HG03457 (cell line): ENCODE measurements around the gene NID1.
"Not testable (repeated sequence)": the region's sequence is repeated elsewhere in the genome, so short reads cannot be mapped to it uniquely, and the experiment has no call there.

ENCODE experiments used
- ATAC-seq: cut with Tn5 transposase; IDR thresholded peaks from one replicate; pipeline ENCODE4 v1.9.1; 2021; ENCODE audit warnings: moderate number of reproducible peaks; ENCODE audit not compliant: unreplicated experiment

Gene NID1

DNA sequence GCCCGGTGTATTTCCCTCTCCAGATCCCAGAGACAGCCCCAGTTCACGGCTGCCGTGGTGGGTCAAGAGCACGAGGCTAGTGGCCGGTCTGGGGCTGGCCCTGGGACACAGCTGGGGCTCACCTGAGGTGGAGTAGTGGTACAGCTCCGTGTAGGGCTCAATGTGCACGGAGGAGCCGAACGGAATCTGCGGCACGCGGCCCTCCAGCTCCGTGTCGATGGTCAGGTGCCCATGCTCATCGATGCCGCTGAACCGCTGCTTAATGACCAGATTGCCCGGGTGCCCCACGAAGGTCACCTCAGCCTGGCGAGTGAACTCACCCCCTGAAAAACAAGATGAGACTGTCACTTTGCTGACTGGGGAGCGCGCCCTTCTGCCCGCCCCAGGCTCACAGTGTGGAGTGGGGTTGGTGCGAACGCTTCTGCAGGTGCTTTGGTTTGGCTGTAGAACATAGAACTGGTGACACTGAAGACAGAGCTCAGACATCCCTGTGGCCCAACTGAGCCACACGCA, 35.4 kb downstream of the NID1 start:
- no peak for ATAC-seq

DNA sequence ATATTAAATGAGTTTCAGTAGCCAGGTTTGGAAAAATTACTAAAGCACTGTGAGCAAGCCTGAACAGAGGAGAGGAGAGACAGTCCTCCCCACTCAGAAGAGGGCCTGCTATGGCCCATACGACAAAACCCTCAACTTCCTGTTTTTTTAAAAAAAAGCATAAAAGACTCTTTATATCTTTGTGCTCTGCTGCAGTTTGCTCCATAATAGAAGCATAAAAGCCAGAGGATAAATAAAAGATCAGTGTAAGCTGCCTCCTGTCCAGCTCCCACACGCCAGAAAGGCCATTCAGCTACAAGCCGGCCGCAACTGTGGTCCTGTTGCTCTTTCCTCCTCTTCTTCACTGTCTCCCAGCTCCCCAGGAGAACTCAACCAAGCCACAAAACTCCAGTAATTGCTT, 37.8 kb downstream of the NID1 start:
- ATAC-seq: no peak

- no peak for ATAC-seq
Measured at GRCh38 chr1:236025836-236026235, 39.1 kb downstream of the NID1 start.

DNA sequence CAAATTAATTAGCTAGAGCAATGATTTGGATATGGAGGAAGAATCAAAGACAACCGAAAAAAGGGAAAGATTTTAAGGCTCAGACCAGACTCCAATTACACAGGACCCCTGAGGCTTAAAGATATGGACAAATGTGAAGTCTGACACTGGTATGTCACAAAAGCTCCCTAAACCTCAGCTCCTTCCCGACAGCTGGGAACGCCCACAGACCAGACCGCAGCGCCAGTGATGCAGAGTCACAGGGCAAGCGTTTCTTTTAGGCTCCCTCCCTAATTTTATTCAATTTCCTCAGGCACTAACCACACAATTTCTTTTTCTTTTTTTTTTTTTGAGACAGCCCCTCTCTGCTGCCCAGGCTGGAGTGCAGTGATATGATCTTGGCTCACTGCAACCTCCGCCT, 40.2 kb downstream of the NID1 start:
- no peak for ATAC-seq

DNA sequence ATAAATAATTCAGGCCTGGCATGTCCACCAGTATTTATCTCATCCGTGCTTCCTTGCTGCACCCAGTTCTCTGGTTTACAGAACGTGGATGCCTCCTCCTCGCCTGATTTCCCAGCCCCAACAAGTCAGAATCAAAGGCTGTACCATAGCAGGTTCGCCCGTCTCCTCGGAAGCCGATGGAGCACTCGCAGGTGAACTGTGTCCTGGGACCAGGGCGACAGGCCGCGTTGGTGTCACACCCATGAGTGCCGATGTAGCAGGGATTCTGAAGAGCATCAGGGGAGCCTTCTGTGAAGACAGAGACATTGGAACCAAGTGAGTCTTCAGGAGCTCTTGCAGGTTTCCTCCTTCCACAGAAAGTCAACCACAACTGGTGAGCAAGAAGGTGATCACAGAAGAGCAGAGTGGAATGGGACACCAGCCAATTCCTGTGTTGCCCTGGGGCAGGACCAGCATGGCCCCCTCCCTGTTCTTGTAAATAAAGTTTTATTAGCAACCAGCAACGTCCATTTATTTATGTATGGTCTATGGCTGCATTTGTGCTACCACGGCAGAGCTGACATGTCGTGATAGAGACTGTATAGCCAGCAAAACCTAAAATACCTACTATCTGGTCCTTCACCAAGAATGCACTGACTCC, 40.8 kb downstream of the NID1 start:
- ATAC-seq: no peak

DNA sequence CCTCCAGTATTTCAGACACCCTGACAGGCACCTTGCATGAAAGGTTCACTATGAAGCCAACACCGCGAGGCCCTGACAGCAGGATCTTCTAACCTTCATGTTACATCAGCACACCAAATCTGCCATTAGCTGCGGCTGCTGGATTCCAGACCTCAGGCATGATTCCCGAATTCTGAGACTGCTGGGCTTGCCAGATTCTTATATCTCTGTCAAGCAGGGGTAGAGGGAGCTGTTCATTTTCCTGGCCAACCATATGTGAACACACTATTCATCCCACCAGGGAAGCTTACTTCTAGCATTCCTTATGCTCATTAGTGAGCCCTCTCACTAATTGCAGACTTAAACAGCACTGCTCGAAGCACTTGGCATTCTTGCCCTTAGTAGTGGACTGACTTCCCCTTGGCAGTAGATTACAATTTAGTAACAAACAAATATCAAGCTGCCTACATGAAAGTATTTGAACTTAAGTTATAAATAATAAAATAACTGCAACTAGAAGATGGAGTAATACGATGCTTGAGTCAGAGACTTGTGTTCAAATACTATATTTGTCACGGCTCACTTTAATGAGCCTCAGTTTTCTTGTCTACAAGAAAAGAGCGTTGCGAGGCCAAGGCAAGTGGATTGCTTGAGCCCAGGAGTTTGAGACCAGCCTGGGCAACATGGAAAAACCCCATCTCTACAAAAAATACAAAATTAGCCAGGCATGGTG, 43.3 kb downstream of the NID1 start:
- no peak for ATAC-seq

DNA sequence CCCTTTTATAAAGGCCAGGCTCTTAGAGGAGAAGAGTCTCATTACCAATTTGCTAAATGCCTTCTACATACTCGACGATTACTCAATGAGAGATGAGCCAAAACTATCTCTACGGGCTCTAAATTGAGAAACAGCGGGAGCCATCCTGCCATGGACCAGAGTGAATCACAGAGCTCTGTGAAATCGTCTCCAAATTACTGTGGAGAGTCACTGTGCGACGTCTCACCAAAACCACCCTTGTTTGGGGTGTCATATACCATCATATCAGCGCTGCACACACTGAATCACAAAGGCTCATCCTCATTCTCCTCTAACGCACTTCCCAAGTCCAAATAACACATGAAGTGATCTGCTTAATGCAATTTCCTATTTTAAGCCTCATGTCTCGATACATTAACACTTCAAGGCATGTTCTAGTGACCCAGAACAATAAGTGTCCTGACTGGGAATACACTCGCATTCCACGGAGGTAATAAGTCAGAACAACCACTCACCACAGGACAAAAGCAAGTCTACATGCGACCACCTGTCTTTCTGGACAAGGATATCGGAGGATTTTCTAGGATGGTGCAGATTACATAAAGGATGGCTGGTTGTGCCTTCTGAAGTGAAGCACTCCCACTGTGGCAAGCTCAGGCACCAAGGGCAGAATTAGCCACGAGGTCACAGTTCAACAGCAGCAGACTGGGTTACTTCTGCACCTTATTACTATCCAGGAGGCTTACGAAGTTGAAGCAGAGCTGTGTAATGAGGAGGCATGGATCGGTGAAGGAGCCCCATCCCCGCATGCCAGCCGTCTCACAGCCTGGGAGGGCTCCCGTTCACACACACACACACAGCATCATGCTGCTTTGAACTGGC, 44.3 kb downstream of the NID1 start:
- ATAC-seq: no peak

DNA sequence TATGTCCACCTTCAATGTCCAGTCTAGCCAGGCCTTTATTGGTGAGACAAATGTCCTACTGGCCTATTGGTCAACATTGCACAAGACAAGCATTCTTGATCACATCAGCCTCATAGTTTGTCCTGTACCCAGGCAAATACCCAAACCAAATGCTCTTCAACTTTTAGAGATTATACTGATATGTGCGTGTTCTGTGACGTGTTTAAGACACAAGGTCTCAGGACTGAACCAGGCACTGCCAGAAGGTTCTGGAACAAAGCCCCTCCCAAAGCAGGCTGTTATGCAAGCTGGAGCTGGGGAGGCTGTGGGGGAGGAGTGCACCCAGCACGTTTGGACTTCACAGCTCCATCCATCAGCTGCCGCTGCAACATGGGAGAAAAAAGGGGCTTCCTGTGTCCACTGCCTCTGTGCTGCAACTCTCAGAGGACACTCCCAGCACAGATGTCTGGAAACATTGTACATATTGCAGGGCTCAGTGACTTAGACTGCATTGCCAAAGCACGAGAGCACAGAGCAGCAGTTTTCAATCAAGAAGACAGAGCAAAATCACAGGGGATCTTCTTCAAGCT, 45.9 kb downstream of the NID1 start:
- ATAC-seq: no peak

- no peak for ATAC-seq
Measured at GRCh38 chr1:236016782-236017400, 48.0 kb downstream of the NID1 start.

DNA sequence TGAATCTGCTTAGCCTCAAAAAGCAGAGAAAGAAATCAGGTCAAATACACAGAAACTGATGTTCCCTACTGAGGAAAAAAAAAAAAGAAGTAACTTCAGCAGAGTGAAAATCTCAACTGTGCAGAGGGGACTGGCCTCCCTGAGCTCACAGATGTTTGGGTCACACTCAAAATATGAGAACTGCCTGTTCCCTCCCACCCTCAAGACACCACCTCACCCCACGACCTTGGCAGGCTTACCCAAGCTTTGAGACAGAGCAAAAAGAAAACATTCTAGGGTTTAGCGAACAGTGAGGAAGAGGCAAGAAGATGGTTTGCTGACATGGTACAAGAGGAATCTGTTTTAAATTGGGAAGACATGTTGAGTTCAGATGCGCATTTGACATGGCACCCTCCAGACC, 48.8 kb downstream of the NID1 start:
- no peak for ATAC-seq

DNA sequence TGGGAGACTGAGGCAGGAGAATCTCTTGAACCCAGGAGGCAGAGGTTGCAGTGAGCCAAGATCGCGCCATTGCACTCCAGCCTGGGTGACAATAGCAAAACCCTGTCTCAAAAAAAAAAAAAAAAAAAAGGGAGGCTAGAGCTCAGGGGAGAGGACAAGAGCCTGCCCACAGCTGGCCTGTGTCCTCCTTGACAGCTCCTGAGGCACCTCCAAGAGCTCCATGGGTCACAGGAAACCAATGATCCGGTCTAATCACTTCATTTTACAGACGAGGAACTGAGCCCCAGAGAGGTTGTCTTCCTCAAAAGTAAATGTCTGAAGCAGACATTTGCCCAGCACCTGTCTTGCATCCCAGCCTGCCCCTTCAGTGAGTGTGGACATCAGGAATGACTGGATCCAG, 49.4 kb downstream of the NID1 start:
- no peak for ATAC-seq

DNA sequence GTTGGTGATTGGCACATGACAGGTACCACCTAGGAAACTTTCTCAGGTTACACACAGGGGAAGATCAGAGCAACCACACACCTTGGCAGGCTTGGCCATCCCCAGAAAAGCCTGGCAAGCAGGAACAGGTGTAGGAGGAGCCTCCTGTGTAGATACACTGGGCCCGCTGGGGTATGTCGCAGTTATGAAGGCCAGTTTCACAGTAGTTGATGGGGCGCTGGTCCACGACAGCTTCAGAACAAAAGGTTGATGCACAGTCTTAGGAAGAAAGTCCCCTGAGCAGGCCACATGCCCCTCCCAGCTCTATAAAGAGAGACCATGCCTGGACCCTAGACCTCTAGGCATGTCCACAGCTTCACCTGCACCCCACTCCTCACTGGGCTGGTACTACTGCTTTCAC, 51.6 kb downstream of the NID1 start:
- no peak for ATAC-seq

GRCh38 chr1:236011641-236012040, 53.2 kb downstream of the NID1 start:
- ATAC-seq: no peak

- ATAC-seq: no peak
Measured at GRCh38 chr1:236010443-236010842, 54.4 kb downstream of the NID1 start.

DNA sequence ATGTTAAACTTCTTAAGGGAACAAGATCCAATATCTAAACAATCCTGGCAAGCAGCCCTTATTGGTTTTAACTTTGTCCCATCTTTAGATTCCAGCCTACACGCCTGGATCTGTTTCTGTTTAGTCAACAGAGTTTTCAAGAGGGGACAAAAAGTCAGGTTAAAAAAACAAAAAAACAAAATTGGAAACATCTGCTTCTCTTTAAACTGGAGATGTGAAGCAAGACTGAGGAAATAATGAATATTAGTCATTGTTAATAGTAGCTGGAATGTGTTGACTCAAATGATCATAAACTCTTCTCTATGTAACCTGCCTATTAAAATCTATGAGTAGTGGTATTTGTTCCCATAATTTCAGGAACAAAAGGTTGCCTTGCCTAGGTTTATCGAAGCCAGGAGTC, 55.0 kb downstream of the NID1 start:
- ATAC-seq: no peak

DNA sequence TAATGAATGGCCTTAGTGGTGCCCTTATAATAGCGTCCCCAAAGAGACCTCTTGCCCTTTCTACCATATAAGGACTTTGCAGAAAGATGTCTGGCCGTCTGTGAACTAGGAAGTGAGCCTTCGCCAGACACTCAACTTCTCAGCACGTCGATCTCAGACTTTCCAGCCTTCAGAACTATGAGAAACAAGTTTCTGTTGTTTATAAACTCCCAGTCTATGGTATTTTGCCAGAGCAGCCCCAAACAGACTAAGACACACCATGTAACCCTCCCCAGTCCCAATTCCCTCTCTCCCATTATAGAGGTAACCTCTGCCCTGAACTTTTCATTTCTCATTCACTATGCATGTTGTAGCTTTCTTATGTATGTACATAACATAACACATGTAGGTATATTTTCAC, 55.7 kb downstream of the NID1 start:
- ATAC-seq: no peak

- no peak for ATAC-seq
Measured at GRCh38 chr1:236007781-236008180, 57.1 kb downstream of the NID1 start.

- ATAC-seq: not testable (repeated sequence)
Measured at GRCh38 chr1:236003058-236003457, 61.8 kb downstream of the NID1 start.

- no peak for ATAC-seq
Measured at GRCh38 chr1:236002572-236002971, 62.3 kb downstream of the NID1 start.

GRCh38 chr1:236002025-236002390, 62.9 kb downstream of the NID1 start:
- ATAC-seq: no peak

DNA sequence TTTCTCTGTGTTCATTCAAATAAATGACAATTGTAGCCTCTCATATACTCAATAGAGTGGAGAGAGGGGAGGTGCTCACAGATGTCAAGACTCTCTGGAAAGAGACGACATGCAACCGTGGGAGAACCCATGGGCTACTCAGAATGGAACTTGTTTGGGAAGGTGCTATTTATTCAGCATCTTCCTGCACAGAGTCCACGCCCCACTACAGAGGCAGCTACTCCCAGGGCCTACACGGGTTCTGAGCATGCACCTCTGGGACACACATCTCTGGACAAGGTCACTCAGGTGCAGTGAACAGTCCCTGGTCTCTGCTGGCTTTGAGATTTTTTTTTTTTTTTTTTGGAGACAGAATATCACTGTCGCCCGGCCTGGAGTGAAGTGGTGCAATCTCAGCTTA, 64.1 kb downstream of the NID1 start:
- no peak for ATAC-seq
